Stimulated activated CD8-positive, alpha-beta memory T cell treated with anti-CD3 and anti-CD28 coated beads, Interleukin-12 subunit alpha, Interleukin-12 subunit beta, amount 100 ng/mL, for 24 hours (primary cell): ENCODE data around the gene ZNF627.
A peak's percentile ranks its signal among the peaks of the same experiment; 100 is the strongest.
"Not testable (repeated sequence)": the region's sequence is repeated elsewhere in the genome, so short reads cannot be mapped to it uniquely, and the experiment has no call there.

Source experiments
- DNase-seq: peaks from one replicate; pipeline ENCODE4 v3.0.0-alpha.2; 2020; ENCODE audit errors: extremely low read depth

The ZNF627 gene

DNA sequence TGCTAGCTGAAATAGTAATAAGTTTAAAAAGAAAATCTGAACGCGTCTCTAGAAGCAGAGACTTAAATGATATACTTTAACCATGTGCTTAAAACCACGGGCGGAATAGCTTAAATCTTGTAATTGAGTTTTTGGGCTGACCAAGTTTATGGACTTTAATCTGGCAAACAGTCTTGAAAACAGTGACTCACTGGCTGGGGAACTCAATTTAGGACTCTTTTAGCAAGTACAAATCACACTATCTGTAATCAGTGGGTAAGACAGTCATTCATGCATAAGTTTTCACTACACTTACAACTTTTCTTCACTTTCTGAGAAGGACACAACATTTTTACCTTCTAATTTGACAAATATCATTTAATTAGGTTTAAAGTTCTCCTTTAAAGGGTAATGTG lies 26.8 kb downstream of the ZNF627 start:
- DNase-seq: no peak

DNA sequence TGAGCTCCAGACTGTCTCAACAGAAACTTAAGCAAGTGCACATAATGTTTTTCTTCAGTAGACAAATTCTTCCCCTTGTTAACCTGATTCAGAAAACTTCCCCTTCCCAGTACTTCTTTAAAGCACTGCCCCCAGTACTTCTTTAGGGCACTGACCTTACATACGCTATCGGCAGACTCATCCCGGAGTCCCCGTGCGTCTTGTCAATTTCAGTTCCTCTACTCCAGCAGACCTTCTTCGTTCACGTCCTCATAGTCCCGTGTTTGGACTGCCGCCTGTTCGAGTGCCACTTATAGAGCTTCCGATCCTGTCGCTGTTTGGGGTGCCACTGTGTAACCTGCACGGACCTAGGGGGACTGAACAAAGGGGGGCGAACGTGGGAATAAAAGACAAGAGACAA lies 29.0 kb downstream of the ZNF627 start:
- DNase-seq: no peak

DNA sequence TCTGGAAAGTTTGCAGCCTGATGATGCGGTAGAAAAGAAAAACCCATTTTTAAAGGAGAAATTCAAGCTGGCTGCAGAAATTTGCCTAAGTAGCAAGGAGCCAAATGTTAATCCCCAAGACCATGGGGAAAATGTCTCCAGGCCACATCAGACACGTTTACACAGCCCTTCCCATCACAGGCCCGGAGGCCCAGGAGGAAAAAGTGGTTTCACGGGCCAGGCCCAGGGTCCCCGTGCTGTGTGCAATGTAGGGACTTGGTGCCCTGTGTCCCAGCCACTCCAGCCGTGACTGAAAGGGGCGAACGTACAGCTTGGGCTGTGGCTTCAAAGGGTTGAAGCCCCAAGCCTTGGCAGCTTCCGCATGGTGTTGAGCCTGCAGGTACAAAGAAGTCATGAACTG lies 35.9 kb downstream of the ZNF627 start:
- DNase-seq: no peak

DNA sequence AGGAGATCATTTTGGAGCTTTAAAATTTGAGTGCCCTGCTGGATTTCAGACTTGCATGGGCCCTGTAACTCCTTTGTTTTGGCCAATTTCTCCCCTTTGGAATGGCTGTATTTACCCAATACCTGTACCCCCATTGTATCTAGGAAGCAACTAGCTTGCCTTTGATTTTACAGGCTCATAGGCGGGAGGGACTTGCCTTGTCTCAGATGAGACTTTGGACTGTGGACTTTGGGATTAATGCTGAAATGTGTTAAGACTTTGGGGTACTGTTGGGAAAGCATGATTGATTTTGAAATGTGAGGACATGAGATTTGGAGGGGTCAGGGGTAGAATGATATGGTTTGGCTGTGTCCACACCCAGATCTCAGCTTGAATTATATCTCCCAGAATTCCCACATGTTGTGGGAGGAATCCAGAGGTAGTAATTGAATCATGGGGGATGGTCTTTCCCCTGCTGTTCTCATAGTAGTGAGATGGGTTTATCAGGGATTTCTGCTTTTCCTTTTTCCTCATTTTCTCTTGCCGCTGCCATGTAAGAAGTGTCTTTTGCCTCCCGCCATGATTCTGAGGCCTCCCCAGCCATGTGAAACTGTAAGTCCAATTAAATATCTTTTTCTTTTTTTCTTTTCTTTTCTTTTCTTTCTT lies 36.9 kb downstream of the ZNF627 start:
- not testable (repeated sequence) for DNase-seq

DNA sequence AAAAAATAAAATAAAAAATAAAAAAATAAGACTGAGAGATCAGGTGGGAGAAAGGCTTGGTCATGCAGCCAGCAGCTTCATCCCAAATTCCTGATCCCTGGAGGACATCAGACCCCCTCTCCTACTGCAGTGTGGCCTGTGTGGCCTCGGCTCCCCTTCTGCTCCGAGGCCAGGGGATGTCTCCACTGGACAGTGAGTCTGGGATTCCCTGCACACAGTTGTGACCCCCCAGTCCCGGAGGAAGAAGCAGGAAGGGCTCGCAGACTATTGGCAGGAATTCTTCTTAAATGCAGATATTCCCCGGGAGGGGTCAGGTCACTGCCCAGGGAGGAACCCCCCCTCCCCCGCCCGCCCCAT lies 41.9 kb downstream of the ZNF627 start:
- no peak for DNase-seq

DNA sequence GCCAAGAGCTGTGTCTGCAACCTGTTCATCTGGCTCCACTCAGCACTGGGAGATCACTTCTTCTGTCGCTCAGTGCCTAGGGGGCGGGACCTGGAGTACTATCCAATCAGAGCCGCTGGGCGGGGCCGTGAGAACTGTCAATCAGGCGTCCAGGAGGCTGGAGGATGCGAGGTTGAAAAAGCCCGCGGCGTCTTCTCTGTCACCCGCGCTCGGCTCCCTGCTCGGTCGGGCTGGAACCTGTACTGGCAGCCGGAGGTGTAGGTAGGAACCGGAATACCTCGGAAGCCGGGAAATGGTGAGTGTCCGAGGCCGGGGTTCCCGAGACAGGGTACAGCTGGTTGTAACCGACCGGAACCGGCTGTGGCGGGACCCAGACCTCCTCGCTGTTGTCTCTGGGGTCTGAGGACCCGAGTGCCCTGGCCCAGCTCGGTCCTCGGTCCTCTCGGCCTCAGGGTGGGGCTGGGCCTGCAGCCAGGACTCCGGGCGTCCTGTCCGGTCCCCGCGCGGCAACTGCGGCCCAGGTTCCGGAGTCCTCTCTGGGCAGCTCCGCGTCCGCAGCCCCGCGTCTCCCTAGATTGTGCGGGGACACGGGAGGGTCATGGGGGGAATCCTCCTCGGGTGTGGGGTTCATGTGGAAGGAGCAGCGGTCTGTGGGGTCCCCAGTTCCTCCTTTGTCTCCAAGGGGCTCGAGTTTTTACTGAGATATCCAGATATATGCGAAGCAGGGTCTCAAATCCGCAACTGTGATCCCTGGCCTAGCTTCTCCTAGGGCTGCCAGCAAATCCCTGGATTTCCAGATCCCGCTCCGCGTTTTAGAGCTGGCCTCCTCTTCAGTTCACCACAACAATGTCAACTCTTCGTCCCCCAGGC lies 42.6 kb downstream of the ZNF627 start:
- peak; percentile 80 for DNase-seq

DNA sequence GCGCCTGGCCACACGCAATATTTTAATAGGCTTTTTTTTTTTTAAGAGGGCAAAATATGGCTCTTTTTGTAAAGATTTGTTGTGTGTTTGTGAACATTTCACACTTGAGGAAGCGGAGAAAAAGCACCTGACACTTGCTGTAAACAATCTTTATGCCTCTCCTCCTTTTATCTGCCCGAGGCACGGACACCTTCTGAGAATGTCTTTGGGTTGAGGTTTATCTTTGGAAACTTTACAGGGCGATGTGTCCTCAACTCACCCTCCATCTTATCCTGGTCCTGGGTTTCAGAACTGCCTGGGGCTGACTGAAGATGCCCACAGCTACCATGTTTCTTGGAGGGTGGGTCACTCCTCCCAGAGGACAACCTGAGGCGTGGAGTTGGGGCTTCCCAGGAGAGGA lies 44.0 kb downstream of the ZNF627 start:
- no peak for DNase-seq

DNA sequence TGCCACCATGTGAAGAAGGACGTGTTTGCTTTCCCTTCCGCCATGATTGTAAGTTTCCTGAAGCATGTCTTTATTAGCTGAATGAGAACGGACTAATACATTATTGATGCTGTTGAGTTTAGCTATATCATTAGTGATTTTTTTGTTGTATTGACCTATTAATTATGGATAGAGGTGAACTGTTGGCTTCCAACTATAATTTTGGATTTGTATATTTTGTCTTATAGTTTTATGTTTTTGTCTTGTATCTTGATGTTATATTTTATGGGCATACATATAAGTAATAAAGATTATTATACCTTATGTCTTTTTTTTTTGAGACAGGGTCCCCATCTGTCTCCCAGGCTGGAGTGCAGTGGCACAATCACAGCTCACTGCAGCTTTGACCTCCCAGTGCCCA lies 45.6 kb downstream of the ZNF627 start:
- no peak for DNase-seq

DNA sequence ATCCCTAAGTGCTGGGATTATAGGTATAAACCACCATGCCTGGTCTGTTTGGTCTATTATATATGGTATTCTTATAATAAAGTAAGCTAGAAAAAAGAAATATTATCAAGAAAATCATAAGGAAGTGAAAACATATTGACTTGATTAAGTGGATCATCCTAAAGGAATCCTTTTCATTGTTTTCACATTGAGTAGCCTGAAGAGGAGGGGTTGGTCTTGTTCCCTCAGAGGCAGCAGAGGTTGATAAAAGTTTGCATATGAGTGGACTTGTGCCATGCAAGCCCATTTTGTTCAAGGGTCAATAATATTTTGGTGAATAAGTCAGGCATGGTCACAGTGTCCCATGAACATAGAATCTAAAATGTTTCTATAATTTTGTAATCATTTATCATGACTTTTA lies 52.7 kb downstream of the ZNF627 start:
- no peak for DNase-seq

DNA sequence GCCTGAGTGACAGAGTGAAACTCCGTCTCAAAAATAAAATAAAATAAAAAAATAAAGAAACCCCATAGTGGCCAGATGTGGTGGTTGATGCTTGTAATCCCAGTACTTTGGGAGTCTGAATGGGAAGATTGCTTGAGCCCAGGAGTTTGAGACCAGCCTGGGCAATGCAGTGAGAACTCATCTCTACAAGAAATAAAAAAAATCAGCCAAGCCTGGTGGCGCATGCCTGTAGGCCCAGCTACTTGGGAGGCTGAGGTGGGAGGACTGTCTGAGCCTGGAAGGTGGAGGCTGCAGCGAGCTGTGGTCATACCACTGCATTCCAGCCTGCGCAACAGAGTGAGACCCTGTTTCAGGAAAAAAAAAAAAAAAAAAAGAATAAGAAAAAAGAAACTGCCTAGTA lies 53.8 kb downstream of the ZNF627 start:
- no peak for DNase-seq

DNA sequence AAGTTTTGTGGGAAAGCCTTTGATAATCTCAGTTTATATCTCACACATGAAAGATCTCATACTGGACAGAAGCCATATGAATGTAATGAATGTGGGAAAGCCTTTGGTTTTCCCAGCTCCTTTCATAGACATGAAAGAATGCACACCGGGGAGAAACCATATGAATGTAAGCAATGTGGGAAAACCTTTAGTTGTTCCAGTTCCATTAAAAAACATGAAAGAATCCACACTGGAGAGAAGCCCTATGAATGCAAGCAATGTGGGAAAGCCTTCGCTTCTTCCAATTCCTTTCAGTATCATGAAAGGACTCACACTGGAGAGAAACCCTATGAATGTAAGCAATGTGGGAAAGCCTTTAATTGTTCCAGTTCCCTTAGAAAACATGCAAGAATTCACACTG lies 54.8 kb downstream of the ZNF627 start:
- DNase-seq: no peak

DNA sequence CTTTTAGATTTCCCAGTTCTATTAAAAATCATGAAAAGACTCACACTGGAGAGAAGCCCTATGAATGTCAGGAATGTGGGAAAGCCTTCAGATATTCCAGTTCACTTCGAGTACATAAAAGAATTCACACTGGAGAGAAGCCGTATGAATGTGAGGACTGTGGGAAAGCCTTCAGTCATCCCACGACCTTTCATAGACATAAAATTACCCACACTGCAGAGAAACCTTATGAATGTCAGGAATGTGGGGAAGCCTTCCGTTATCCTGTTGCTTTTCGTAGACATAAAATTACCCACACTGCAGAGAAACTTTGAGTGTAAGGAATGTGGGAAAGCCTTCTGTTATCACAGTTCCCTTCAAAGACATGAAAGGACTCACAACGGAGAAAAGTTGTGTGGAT lies 55.2 kb downstream of the ZNF627 start:
- no peak for DNase-seq

DNA sequence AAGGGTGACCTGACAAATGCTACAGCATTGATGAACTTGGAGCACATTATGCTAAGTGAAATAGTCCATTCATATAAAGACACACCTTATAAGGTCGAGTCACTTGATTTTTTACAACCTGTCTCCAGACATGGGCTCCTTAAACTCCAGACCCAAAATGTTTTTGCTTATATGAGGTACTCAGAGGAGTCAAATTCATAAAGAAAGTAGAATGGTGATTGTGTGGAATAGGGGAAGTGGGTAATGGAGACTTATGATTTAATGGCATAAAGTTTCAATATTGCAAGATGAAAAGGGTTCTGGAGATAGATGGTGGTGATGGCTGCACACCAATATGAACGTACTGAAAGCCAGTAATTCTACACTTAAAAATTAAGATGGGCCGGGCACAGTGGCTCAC lies 59.3 kb downstream of the ZNF627 start:
- DNase-seq: no peak

DNA sequence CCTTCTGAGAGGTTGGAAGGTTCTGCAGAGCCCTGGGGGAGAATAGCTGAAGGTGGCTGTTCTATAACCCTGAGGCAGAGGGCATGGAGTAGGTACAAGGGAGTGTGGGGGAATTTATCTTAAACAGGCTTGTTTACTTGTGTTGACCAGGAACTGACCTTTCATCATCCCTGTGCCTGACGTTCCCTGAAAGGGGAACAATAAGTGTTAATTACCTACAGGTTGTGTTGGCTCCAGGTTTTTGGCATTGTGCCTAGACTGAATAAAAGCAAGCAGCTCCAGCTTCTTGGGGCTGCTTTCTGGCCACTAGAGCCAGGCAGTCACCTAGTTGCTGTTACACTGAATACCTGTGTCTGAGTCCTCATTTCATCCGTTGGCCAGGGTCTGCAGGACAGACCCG lies 60.0 kb downstream of the ZNF627 start:
- no peak for DNase-seq

DNA sequence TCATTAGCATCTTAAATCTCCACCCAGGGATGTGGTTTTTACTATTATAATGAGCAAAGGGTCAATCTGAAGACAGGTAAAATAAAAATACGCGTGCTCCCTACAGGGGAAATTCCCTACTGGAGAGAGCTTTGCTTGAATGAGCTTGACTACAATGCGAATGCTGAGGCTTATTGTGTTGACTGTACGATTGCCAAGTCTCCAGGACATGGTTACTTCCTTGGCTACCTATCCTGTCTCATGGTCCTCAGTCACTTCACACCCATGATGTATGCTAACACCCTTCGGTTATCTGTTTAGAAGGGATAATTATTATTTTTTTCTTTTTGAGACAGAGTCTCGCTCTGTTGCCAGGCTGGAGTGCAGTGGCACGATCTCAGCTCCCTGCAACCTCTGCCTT lies 61.7 kb downstream of the ZNF627 start:
- DNase-seq: no peak

DNA sequence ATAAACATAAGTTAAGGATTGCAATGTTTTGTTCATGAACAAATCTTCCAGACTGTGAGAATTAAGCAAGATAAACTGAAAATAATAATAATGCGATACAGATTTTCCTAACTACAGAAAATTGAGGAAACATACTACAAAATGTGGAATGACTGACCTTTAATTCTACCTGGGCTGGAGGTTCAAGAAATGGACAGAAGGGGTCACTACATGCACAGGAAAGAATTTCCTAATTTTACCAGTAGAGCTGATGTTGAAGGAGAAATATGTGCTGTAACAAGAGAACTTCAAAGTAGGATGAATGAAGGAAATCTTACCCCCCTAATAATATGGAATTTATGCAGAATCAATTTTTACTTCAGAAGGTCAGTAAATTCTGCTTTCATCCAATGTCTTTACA lies 62.3 kb downstream of the ZNF627 start:
- DNase-seq: no peak

DNA sequence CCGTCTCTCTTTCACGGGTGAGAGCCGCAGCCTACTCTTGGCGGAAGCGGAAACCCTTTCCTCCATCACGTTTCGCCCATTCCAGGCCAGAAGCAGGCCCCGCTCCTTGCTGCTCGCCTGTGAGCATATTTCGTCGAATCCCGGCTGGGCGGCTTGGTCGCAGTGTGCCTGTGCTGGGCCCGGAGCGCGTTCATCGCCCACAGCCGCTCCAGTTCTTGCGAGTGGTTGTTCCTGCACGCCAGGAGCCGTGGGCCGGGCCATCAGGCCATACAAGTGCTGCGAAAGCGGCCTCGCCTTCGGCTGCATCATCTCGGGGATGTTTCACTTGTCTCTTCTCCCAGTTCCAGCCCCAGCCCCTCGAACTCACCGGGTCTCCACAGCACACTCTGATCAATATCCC lies 65.0 kb downstream of the ZNF627 start:
- DNase-seq: no peak

DNA sequence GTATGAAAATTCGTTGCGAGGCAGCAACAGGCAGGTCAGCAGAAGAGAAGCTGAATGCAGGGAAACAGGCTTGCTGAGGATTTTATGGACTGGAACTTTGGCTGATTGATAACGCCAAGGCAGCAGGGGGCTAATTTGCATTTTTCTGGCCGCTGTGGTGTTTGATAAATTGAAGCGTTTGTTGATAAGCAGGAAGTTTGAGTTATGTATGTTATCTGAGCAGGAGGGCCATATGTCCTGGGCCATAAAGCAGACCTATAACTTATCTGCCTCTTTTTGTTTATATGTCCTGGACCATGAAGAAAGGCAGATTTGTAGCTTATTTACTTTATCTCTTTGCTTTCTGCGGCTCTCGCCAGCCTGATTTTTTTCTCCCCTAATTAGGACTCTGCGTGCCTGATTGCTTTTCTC lies 65.9 kb downstream of the ZNF627 start:
- no peak for DNase-seq
